OCI-LY7 (cell line): Measurements from ENCODE around the gene CARMIL1.

ENCODE experiments used
- CTCF ChIP-seq: fragments of 200-600 bp; sonication (generic); conservative IDR thresholded peaks from 2 replicates; pipeline ENCODE4 v1.5.1; 2014; ENCODE audit warnings: mild to moderate bottlenecking, antibody characterized with exemption, low read length, moderate library complexity, mixed read lengths
- EZH2phosphoT487 ChIP-seq: fragments of 200-600 bp; sonication (generic); IDR thresholded peaks from 2 replicates; pipeline ENCODE4 v1.6.1; 2018; ENCODE audit warnings: low read depth, borderline replicate concordance, mild to moderate bottlenecking, mixed run types, antibody characterized with exemption, low read length, moderate library complexity, mixed read lengths

- no peak for TF ChIP-seq CTCF
- no peak for TF ChIP-seq EZH2phosphoT487
Measured at GRCh38 chr6:25286891-25287290, 7.7 kb downstream of the CARMIL1 start.
